ENCODE measurements around the gene ATRN.
"Not testable (repeated sequence)": the region's sequence is repeated elsewhere in the genome, so short reads cannot be mapped to it uniquely, and the experiment has no call there.

Gene ATRN

GRCh38 chr20:3521852-3522740 is 51.3 kb downstream of the ATRN start:
- no peak for DNase-seq

- not testable (repeated sequence) for DNase-seq
Observed at GRCh38 chr20:3524696-3525095, 53.9 kb downstream of the ATRN start.

GRCh38 chr20:3532089-3532615 is 61.3 kb downstream of the ATRN start:
- DNase-seq: no peak

- DNase-seq: not testable (repeated sequence)
Observed at GRCh38 chr20:3537733-3538132, 66.9 kb downstream of the ATRN start.

- DNase-seq: no peak
Observed at GRCh38 chr20:3539311-3540107, 68.7 kb downstream of the ATRN start.

- no peak for DNase-seq
Observed at GRCh38 chr20:3541887-3542721, 71.3 kb downstream of the ATRN start.

- no peak for DNase-seq
Observed at GRCh38 chr20:3543901-3544507, 73.2 kb downstream of the ATRN start.

- no peak for DNase-seq
Observed at GRCh38 chr20:3545401-3545925, 74.6 kb downstream of the ATRN start.

GRCh38 chr20:3547906-3548305 is 77.1 kb downstream of the ATRN start:
- no peak for DNase-seq

- no peak for DNase-seq
Observed at GRCh38 chr20:3550837-3551236, 80.0 kb downstream of the ATRN start.

GRCh38 chr20:3551681-3552434 is 81.0 kb downstream of the ATRN start:
- no peak for DNase-seq

- no peak for DNase-seq
Observed at GRCh38 chr20:3553663-3554062, 82.8 kb downstream of the ATRN start.

GRCh38 chr20:3557237-3557785 is 86.5 kb downstream of the ATRN start:
- DNase-seq: peak; percentile 11

GRCh38 chr20:3559231-3559630 is 88.4 kb downstream of the ATRN start:
- DNase-seq: no peak

GRCh38 chr20:3559637-3560036 is 88.8 kb downstream of the ATRN start:
- no peak for DNase-seq

- DNase-seq: no peak
Observed at GRCh38 chr20:3560162-3560561, 89.3 kb downstream of the ATRN start.

GRCh38 chr20:3560578-3560977 is 89.8 kb downstream of the ATRN start:
- no peak for DNase-seq

- no peak for DNase-seq
Observed at GRCh38 chr20:3563133-3563532, 92.3 kb downstream of the ATRN start.

- DNase-seq: peak; percentile 37
Observed at GRCh38 chr20:3563548-3564177, 92.8 kb downstream of the ATRN start.

GRCh38 chr20:3565851-3566250 is 95.0 kb downstream of the ATRN start:
- DNase-seq: no peak
